ENCODE measurements around the gene DDI1.

Gene DDI1

GRCh38 chr11:104036588-104036987 is at the start of gene DDI1:
Gene DDI1 (plus strand): TSS chr11:104036640. CDS start chr11:104036823, 183 bp downstream.
- H3K27ac ChIP-seq, result no peak within 1 kb of the TSS
- no peaks in the 10 kb centered on the region for H3K9me3 ChIP-seq
- no peaks in the 10 kb centered on the region for H3K4me1 ChIP-seq
- H3K9ac ChIP-seq, result no peak within 1 kb of the TSS
- no peaks in the 10 kb centered on the region for H4K20me1 ChIP-seq
- no peak within 1 kb of the TSS for H3K4me2 ChIP-seq
- H3K4me3 ChIP-seq, result no peak within 1 kb of the TSS
- no peak for TF ChIP-seq Cebpa-rat (IDR thresholded peaks at IDR 0.05)
- no peaks in the 10 kb centered on the region for H3K36me3 ChIP-seq
- H3K27me3 ChIP-seq, result no peaks in the 10 kb centered on the region

GRCh38 chr11:103987629-103988594 is 48.5 kb upstream of the DDI1 start:
- Histone ChIP-seq H3K9ac (no peak overlapping the region), H4K20me1 (no peaks in the 10 kb centered on the region), H3K4me1 (no peaks in the 10 kb centered on the region), H3K4me2 (no peak overlapping the region), H3K9me3 (no peaks in the 10 kb centered on the region), H3K36me3 (no peaks in the 10 kb centered on the region), H3K27me3 (no peaks in the 10 kb centered on the region), H3K27ac (no peak overlapping the region), H3K4me3 (no peak overlapping the region)
- TF ChIP-seq Cebpa-rat (IDR thresholded peaks at IDR 0.05), result no peak

- Histone ChIP-seq H3K9me3 (no peaks in the 10 kb centered on the region), H3K9ac (no peak overlapping the region), H3K4me1 (no peaks in the 10 kb centered on the region), H3K4me3 (no peak overlapping the region), H4K20me1 (no peaks in the 10 kb centered on the region), H3K27ac (no peak overlapping the region), H3K27me3 (no peaks in the 10 kb centered on the region), H3K4me2 (no peak overlapping the region), H3K36me3 (no peaks in the 10 kb centered on the region)
- no peak for TF ChIP-seq Cebpa-rat (IDR thresholded peaks at IDR 0.05)
These were observed 47.9 kb upstream of the DDI1 start for GRCh38 chr11:103988595-103988969.

DNA sequence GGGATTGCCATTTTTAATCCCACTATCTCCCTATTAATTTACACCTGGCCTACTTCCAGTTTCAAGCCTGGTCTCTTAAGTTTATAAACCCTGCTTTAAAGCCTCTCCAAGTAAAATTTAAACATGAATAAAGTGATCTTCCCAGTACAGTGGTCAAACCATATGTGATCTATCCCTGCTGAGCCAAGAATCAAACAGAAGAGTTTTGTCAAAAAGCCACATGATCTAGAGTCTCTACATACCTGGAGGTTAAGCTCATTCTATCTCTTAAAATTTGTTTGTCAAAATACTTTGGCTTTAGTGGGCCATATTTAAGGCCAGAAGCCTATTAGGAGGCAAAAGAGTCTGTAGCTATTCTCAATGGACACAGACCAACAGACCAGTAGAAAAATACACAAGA is 42.9 kb upstream of the DDI1 start:
- Histone ChIP-seq H3K36me3 (no peaks in the 10 kb centered on the region), H3K9me3 (no peaks in the 10 kb centered on the region), H3K4me2 (no peak overlapping the region), H4K20me1 (no peaks in the 10 kb centered on the region), H3K27ac (no peak overlapping the region), H3K4me3 (no peak overlapping the region), H3K9ac (no peak overlapping the region), H3K27me3 (no peaks in the 10 kb centered on the region), H3K4me1 (no peaks in the 10 kb centered on the region)
- no peak for TF ChIP-seq Cebpa-rat (IDR thresholded peaks at IDR 0.05)

DNA sequence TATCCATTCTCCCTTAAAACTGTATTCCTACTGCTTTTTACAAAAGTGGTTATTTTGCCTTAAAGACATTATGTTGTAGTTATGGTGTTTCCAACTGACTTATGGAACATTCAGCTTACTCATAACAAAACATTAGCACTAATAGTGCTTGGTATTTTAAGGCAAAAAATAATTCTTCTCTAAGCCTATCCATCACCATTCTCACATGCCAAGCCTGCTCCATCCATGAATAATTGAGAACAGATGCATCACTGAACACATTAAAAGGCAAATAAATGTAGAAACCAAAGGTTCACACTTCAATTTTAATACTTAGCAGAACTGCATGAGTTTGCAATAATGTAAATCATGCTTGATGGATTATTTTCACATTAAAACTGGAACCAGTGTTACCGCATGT is 42.3 kb upstream of the DDI1 start:
- Histone ChIP-seq H3K4me1 (no peaks in the 10 kb centered on the region), H3K4me3 (no peak overlapping the region), H3K9me3 (no peaks in the 10 kb centered on the region), H3K36me3 (no peaks in the 10 kb centered on the region), H3K27ac (no peak overlapping the region), H4K20me1 (no peaks in the 10 kb centered on the region), H3K4me2 (no peak overlapping the region), H3K27me3 (no peaks in the 10 kb centered on the region), H3K9ac (no peak overlapping the region)
- no peak for TF ChIP-seq Cebpa-rat (IDR thresholded peaks at IDR 0.05)

DNA sequence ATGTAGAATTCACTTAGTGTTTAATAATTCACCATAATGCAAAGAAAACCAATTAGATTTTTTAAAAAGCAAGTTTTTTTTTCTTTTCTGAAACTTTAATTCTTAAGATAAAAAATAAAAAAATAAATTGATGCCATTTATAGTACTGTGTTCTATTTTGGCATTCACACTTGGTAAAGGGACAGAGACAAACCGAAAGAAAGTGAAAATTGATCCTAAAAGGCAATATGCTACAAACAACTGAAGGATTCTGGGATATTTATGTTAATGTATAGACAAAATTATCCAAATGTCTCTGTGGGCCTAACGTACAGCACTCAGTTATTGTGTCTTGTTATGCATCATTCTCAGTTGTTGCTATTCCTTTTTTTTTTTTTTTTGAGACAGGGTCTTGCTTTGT is 41.9 kb upstream of the DDI1 start:
- Histone ChIP-seq H4K20me1 (no peaks in the 10 kb centered on the region), H3K9me3 (no peaks in the 10 kb centered on the region), H3K4me3 (no peak overlapping the region), H3K9ac (no peak overlapping the region), H3K36me3 (no peaks in the 10 kb centered on the region), H3K4me2 (no peak overlapping the region), H3K27me3 (no peaks in the 10 kb centered on the region), H3K4me1 (no peaks in the 10 kb centered on the region), H3K27ac (no peak overlapping the region)
- TF ChIP-seq Cebpa-rat (IDR thresholded peaks at IDR 0.05), result no peak

- no peak overlapping the region for H3K27ac ChIP-seq
- no peaks in the 10 kb centered on the region for H4K20me1 ChIP-seq
- no peak for TF ChIP-seq Cebpa-rat (IDR thresholded peaks at IDR 0.05)
- H3K9ac ChIP-seq, result no peak overlapping the region
- H3K27me3 ChIP-seq, result no peaks in the 10 kb centered on the region
- no peaks in the 10 kb centered on the region for H3K4me1 ChIP-seq
- no peak overlapping the region for H3K4me2 ChIP-seq
- H3K36me3 ChIP-seq, result no peaks in the 10 kb centered on the region
- H3K9me3 ChIP-seq, result no peaks in the 10 kb centered on the region
- no peak overlapping the region for H3K4me3 ChIP-seq
These were observed 40.5 kb upstream of the DDI1 start for GRCh38 chr11:103995896-103996295.

GRCh38 chr11:103997082-103997481 is 39.4 kb upstream of the DDI1 start:
- no peaks in the 10 kb centered on the region for H3K36me3 ChIP-seq
- no peak for TF ChIP-seq Cebpa-rat (IDR thresholded peaks at IDR 0.05)
- no peaks in the 10 kb centered on the region for H3K4me1 ChIP-seq
- no peak overlapping the region for H3K9ac ChIP-seq
- H3K27ac ChIP-seq, result no peak overlapping the region
- no peaks in the 10 kb centered on the region for H3K9me3 ChIP-seq
- no peak overlapping the region for H3K4me3 ChIP-seq
- H3K27me3 ChIP-seq, result no peaks in the 10 kb centered on the region
- no peak overlapping the region for H3K4me2 ChIP-seq
- H4K20me1 ChIP-seq, result no peaks in the 10 kb centered on the region

DNA sequence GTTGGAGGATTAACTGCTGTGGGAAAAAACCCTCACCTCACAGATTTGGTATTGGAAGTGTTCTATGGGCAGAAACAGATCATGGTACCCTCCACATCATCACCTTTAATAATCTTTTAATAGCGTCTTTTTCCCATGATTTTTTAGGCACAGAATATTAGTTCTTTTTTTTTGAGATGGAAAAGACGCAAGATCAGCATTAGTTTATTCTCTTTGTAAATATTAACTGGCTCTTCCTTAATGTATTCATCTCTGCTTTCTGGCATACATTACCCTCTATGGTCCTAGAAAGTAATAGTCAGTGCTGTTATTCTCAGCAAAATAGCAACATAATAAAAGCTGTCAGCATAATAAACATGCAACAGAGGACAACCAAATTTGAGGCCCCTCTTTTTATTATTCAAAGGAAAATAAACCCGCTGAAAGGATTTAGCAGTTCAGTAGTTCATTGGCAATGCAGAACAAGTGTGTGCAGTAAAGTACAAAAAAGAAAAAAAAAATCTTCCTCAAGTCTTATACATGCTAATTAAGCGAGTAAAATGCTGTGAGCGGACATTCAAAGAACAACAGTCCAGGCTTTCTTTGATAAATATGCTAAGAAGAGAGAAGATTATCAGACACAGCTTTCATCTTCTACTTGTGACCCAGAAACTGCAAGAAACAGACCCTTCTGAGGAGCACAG is 37.5 kb upstream of the DDI1 start:
- no peak for TF ChIP-seq Cebpa-rat (IDR thresholded peaks at IDR 0.05)
- H3K27ac ChIP-seq, result no peak overlapping the region

GRCh38 chr11:104000798-104001197 is 35.6 kb upstream of the DDI1 start:
- Histone ChIP-seq H3K27ac (no peak overlapping the region), H3K9ac (no peak overlapping the region)
- TF ChIP-seq Cebpa-rat (IDR thresholded peaks at IDR 0.05), result no peak

More for the DNA sequence above, 37.5 kb upstream of the DDI1 start:
- H3K4me2 ChIP-seq, result no peak overlapping the region
- H4K20me1 ChIP-seq, result no peaks in the 10 kb centered on the region
- H3K4me1 ChIP-seq, result no peaks in the 10 kb centered on the region
- H3K9me3 ChIP-seq, result no peaks in the 10 kb centered on the region
- H3K4me3 ChIP-seq, result no peak overlapping the region
- no peak overlapping the region for H3K9ac ChIP-seq
- no peaks in the 10 kb centered on the region for H3K27me3 ChIP-seq
- no peaks in the 10 kb centered on the region for H3K36me3 ChIP-seq

More at GRCh38 chr11:104000798-104001197, 35.6 kb upstream of the DDI1 start:
- Histone ChIP-seq H3K36me3 (no peaks in the 10 kb centered on the region), H3K4me3 (no peak overlapping the region), H4K20me1 (no peaks in the 10 kb centered on the region), H3K4me1 (no peaks in the 10 kb centered on the region), H3K9me3 (no peaks in the 10 kb centered on the region), H3K27me3 (no peaks in the 10 kb centered on the region), H3K4me2 (no peak overlapping the region)
